DMS153 treated with DMSO at 0.1 percent for 48 hours (cell line): ENCODE data around the gene MAML3.

ENCODE experiments used
- DNase-seq: peaks from one replicate; lab custom pipeline; 2025; ENCODE audit not compliant: unreplicated experiment; lab: John Stamatoyannopoulos, UW

MAML3 gene

GRCh38 chr4:139740121-139740520, 413.9 kb downstream of the MAML3 start:
- DNase-seq, result no peak

GRCh38 chr4:139738846-139739613, 415.0 kb downstream of the MAML3 start:
- no peak for DNase-seq

- DNase-seq, result no peak
These were observed 417.3 kb downstream of the MAML3 start for GRCh38 chr4:139736661-139737060.

- DNase-seq, result no peak
These were observed 417.7 kb downstream of the MAML3 start for GRCh38 chr4:139736274-139736660.

- no peak for DNase-seq
These were observed 418.4 kb downstream of the MAML3 start for GRCh38 chr4:139735381-139736273.

- DNase-seq, result peak; percentile 95
These were observed 419.1 kb downstream of the MAML3 start for GRCh38 chr4:139734875-139735380.

- no peak for DNase-seq
These were observed 419.6 kb downstream of the MAML3 start for GRCh38 chr4:139734201-139734874.

- no peak for DNase-seq
These were observed 420.9 kb downstream of the MAML3 start for GRCh38 chr4:139732991-139733570.

GRCh38 chr4:139728840-139729239, 425.1 kb downstream of the MAML3 start:
- peak; percentile 91 for DNase-seq

GRCh38 chr4:139728146-139728545, 425.8 kb downstream of the MAML3 start:
- DNase-seq, result no peak

- no peak for DNase-seq
These were observed 427.4 kb downstream of the MAML3 start for GRCh38 chr4:139726615-139727014.

- no peak for DNase-seq
These were observed 428.7 kb downstream of the MAML3 start for GRCh38 chr4:139725236-139725635.

- no peak for DNase-seq
These were observed 432.2 kb downstream of the MAML3 start for GRCh38 chr4:139721789-139722188.

GRCh38 chr4:139720806-139721205, 433.2 kb downstream of the MAML3 start:
- no peak for DNase-seq

- no peak for DNase-seq
These were observed 434.4 kb downstream of the MAML3 start for GRCh38 chr4:139719381-139720101.

- no peak for DNase-seq
These were observed 435.2 kb downstream of the MAML3 start for GRCh38 chr4:139718833-139719232.

- DNase-seq, result no peak
These were observed 435.6 kb downstream of the MAML3 start for GRCh38 chr4:139718358-139718757.

GRCh38 chr4:139715746-139716391, 438.1 kb downstream of the MAML3 start:
- no peak for DNase-seq

GRCh38 chr4:139712882-139713281, 441.1 kb downstream of the MAML3 start:
- DNase-seq, result no peak

GRCh38 chr4:139711461-139711860, 442.5 kb downstream of the MAML3 start:
- DNase-seq, result no peak
